ENCODE measurements around the gene NAMPT. TPM values are rescaled to one million over a fixed set of nuclear protein-coding genes. Genes with fewer than 3 reads are reported as not detected.

NAMPT gene
- 80.1 and 120 TPM in 2 replicates for total RNA-seq

DNA sequence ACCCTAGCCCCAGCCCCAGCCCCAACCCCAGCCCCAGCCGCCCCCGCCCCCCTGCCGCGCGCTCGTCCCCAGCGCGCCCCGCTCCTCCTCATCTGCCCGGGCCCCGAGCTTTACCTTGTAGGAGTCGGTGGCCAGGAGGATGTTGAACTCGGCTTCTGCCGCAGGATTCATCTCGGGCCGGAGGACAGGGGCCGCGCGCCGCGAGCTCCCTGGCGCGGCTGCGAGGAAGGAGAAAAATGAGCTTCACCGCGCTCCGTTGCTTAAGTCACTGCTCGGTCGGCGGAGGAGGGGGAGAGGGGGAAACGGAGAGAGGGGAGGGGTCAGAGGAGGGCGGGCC lies at the start of gene NAMPT:
TSS of gene NAMPT (minus strand) at position 270 of the 337 bp plus-strand sequence. CDS start at position 171, 99 bp downstream.

Other genes with a start within 250 kb of the NAMPT start
- gene SYPL1, start 172.7 kb downstream of the NAMPT start, total RNA-seq: 64.5 and 101 TPM in 2 replicates